Measurements from ENCODE around the gene LMTK3. TPM values are rescaled to one million over a fixed set of nuclear protein-coding genes. Genes with fewer than 3 reads are reported as not detected.
A peak's percentile ranks its signal among the peaks of the same experiment; 100 is the strongest.

LMTK3 gene
- total and polyA plus RNA-seq, 2 of the 4 experiments (the other 2 are of a cell fraction) = 0.18 to 0.87 TPM

DNA sequence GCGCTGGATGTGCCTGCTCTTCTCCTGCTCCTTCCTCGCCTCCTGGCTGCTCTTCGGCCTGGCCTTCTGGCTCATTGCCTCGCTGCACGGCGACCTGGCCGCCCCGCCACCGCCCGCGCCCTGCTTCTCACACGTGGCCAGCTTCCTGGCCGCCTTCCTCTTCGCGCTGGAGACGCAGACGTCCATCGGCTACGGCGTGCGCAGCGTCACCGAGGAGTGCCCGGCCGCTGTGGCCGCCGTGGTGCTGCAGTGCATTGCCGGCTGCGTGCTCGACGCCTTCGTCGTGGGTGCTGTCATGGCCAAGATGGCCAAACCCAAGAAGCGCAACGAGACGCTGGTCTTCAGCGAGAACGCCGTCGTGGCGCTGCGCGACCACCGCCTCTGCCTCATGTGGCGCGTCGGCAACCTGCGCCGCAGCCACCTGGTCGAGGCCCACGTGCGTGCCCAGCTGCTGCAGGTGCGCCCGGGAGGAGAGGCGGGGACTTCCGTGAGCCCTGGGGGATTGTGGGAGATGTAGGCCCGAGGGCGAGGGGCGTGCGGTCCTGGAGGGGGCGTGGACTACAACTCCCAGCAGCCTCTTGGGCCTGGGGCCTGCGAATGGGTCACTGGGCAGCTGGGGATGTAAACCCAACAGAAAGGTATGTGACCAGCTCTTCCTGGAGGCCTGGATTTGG lies 49.5 kb downstream of the LMTK3 start:
- H2BK15ac ChIP-seq (ENCODE audit: low read depth, low read length) = no peak overlapping the region
- H4K8ac ChIP-seq (ENCODE audit: low read depth in 2 of 2, low read length in 2 of 2) = no peak overlapping the region
- in situ Hi-C loops (cut with MboI; ENCODE audit: low sequenced_read_pairs) = no loop called here
- 76% methylated on average over 34 of the region's 62 CpGs; no CpG with 5 or more reads in 1 of the 2 experiments for WGBS, 2 experiments (ENCODE audit: extremely low coverage in 2 of 2, insufficient read length in 1 of 2)
- ChIA-PET CTCF (no interaction called here), POLR2A (ENCODE audit: unreplicated experiment) (no interaction called here)
- no peak overlapping the region for H3K23ac ChIP-seq (ENCODE audit: low read depth, low read length)
- H4K5ac ChIP-seq (ENCODE audit: low read depth, low read length) = no peak overlapping the region
- no peak overlapping the region for H3K4me3 ChIP-seq (ENCODE audit: insufficient read depth, low read depth, low read length)
- no peak overlapping the region for H3K4ac ChIP-seq (ENCODE audit: low read depth, low read length)
- DNase-seq (no peak), ATAC-seq (ENCODE audit: low read depth) (no peak)
- H3K27me3 ChIP-seq (ENCODE audit: control insufficient read depth, insufficient read depth, low read length) = no peaks in the 10 kb centered on the region
- H3K4me1 ChIP-seq (ENCODE audit: control insufficient read depth, insufficient read depth, low read length) = no peaks in the 10 kb centered on the region; the same call in 1 of the 2 replicates
- no peaks in the 10 kb centered on the region; the same call in 1 of the 2 replicates for H4K20me1 ChIP-seq (ENCODE audit: insufficient read depth, low read length)
- intact Hi-C loops (cut with micrococcal nuclease) = no loop called here
- H2AFZ ChIP-seq (replicated peaks; ENCODE audit: low read length, poor library complexity) = peak overlapping the region; percentile 38
- H2AK9ac ChIP-seq (replicated peaks; ENCODE audit: low read depth, low read length, poor library complexity) = peak overlapping the region; percentile 50
- no peak overlapping the region for H3K56ac ChIP-seq (ENCODE audit: extremely low read depth, insufficient read depth, low read length)
- H3K9ac ChIP-seq (ENCODE audit: low read depth, low read length) = no peak overlapping the region
- no peaks in the 10 kb centered on the region for H3K9me3 ChIP-seq (ENCODE audit: control insufficient read depth, insufficient read depth, low read length)
- H4K91ac ChIP-seq (ENCODE audit: insufficient read depth, low read depth, low read length) = no peak overlapping the region
- H2BK5ac ChIP-seq (ENCODE audit: low read depth, low read length, poor library complexity, severe bottlenecking) = no peak overlapping the region
- no peak overlapping the region for H2AK5ac ChIP-seq (ENCODE audit: low read depth, low read length)
- no peak overlapping the region for H3K4me2 ChIP-seq (ENCODE audit: low read depth, low read length)
- TF ChIP-seq POLR2A (IDR thresholded peaks at IDR 0.05; ENCODE audit: low read depth, low read length) (no peak), CEBPB (IDR thresholded peaks at IDR 0.05; ENCODE audit: low read depth, low read length) (no peak), MAFK (IDR thresholded peaks at IDR 0.05; ENCODE audit: low read depth, low read length) (no peak), RFX5 (IDR thresholded peaks at IDR 0.05; ENCODE audit: low read depth, low read length) (no peak), MXI1 (IDR thresholded peaks at IDR 0.05; ENCODE audit: borderline replicate concordance, low read depth, low read length) (no peak), MAZ (IDR thresholded peaks at IDR 0.05; ENCODE audit: borderline replicate concordance, low read depth, low read length) (no peak), RAD21 (IDR thresholded peaks at IDR 0.05; ENCODE audit: low read length) (no peak), NFE2L2 (IDR thresholded peaks at IDR 0.05; ENCODE audit: low read depth, low read length) (no peak), RCOR1 (IDR thresholded peaks at IDR 0.05; ENCODE audit: insufficient replicate concordance, low read length) (no peak), FOS (IDR thresholded peaks at IDR 0.05; ENCODE audit: low read depth, low read length) (no peak), SMC3 (IDR thresholded peaks at IDR 0.05; ENCODE audit: low read depth, low read length) (no peak), CHD1 (IDR thresholded peaks at IDR 0.05; ENCODE audit: low read depth, low read length) (no peak), BHLHE40 (IDR thresholded peaks at IDR 0.05; ENCODE audit: low read depth, low read length) (no peak)
- TF ChIP-seq, protein P1, sequence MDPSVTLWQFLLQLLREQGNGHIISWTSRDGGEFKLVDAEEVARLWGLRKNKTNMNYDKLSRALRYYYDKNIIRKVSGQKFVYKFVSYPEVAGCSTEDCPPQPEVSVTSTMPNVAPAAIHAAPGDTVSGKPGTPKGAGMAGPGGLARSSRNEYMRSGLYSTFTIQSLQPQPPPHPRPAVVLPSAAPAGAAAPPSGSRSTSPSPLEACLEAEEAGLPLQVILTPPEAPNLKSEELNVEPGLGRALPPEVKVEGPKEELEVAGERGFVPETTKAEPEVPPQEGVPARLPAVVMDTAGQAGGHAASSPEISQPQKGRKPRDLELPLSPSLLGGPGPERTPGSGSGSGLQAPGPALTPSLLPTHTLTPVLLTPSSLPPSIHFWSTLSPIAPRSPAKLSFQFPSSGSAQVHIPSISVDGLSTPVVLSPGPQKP (IDR thresholded peaks at IDR 0.05; ENCODE audit: borderline replicate concordance, low read depth, low read length) = no peak
- TF ChIP-seq, protein P2, sequence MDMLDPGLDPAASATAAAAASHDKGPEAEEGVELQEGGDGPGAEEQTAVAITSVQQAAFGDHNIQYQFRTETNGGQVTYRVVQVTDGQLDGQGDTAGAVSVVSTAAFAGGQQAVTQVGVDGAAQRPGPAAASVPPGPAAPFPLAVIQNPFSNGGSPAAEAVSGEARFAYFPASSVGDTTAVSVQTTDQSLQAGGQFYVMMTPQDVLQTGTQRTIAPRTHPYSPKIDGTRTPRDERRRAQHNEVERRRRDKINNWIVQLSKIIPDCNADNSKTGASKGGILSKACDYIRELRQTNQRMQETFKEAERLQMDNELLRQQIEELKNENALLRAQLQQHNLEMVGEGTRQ (IDR thresholded peaks at IDR 0.05; ENCODE audit: low read depth, low read length) = no peak
- H2BK120ac ChIP-seq (ENCODE audit: low read depth, low read length) = no peak overlapping the region
- H2BK20ac ChIP-seq (ENCODE audit: low read depth, low read length) = no peak overlapping the region
- dilution Hi-C loops (cut with HindIII; ENCODE audit: low sequenced_read_pairs, unreplicated experiment) = no loop called here
- no peak overlapping the region for H3K27ac ChIP-seq (ENCODE audit: insufficient read depth, low read length)
- no peak overlapping the region for H3K18ac ChIP-seq (ENCODE audit: low read depth, low read length)
- peaks cover 0 to 2% of the 10 kb centered on the region in 2 experiments; a peak in 1 of 4 replicates for H3K79me1 ChIP-seq (ENCODE audit: low read depth in 1 of 2, low read length in 2 of 2)
- H3K14ac ChIP-seq (replicated peaks; ENCODE audit: low read depth, low read length) = no peak overlapping the region
- H3K36me3 ChIP-seq (ENCODE audit: control insufficient read depth, insufficient read depth, low read length) = peaks cover 5% of the 10 kb centered on the region
- peaks cover 6% of the 10 kb centered on the region; the same call in 1 of the 2 replicates for H3K9me1 ChIP-seq (ENCODE audit: insufficient read depth, low read length)
- no TSS peak for BruUV-seq (replicated peaks)

Measured in IMR-90 (cell line).